GM15510 (cell line): ENCODE results near the gene MTERF4.

ENCODE experiments used
- POLR2A ChIP-seq: IDR thresholded peaks from 3 replicates; pipeline ENCODE4 v1.6.1; 2011; ENCODE audit warnings: borderline replicate concordance; ENCODE audit not compliant: insufficient read length; ENCODE audit errors: extremely low read depth

The MTERF4 gene

DNA sequence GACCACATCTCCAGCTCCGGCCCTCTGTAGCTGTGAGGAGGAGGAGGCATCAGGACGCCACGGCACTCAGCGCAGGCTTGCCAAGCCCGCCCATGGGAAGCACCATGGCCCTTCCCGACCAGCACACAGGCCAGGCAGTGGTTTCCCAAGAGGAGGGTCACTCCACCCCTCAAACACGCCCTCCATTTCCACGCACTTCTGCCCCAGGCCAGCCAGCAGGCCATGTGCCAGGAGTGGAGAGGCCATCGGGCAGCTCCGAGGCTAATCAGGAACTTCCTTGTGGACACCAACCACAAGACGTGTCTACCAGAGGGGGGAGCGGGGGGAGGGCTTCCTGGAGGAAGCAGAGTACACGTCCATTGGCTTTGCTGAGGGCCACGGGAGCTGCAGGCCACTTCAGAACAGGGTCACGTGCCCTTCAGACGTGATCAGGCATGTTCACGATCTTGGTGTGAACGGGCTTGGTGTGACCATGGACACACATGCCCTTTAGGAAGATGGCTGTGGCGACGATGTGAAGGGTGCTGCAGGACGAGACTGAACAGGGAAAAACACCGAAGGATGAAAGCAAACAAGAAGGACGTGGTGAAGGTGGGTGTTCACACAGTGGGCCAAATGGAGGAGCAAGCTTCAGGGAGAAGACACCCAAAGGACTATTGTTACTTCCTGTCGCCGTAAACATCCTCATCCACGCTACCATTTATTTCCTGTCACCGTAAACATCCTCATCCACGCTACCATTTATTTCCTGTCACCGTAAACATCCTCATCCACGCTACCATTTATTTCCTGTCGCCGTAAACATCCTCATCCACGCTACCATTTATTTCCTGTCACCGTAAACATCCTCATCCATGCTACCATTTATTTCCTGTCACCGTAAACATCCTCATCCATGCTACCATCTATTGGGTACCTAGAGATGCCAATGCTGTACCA, 6.5 kb upstream of the MTERF4 start:
- no peak for TF ChIP-seq POLR2A

DNA sequence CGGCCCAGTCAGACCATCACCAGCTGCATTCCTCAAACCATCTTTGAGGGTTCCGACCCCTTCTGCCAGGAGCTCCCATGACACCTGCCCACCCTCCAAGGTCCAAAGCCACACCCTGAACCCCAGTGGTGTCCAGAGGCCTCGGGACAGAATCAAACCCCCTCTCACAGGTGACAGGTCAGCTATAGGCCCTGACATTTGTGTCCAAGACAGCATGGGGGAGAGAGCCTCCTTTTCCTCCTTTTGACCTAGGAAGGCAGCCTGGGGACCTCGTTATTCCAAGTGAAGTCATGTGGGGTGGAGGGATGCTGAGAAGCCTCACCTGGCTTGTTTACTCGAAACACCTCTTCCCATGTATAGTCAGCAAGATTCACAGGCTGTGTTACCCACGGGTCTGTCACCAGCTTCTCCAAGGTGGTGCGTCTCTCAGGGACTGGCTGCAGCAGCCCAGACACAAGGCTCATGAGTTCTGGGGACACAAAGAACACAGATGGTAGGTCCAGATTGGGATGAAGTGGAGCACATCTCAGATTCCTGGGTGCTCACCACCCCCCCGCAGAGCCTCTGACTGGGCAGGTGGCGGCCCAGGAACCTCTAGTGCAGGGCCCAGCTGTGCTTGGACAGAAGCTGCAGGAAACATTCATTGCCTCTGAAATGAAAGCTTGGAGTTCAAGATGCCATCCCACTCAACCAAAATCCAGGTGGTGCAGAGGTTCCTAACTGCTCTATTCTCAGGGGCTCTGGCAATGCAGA, 5.1 kb upstream of the MTERF4 start:
- TF ChIP-seq POLR2A, result no peak

DNA sequence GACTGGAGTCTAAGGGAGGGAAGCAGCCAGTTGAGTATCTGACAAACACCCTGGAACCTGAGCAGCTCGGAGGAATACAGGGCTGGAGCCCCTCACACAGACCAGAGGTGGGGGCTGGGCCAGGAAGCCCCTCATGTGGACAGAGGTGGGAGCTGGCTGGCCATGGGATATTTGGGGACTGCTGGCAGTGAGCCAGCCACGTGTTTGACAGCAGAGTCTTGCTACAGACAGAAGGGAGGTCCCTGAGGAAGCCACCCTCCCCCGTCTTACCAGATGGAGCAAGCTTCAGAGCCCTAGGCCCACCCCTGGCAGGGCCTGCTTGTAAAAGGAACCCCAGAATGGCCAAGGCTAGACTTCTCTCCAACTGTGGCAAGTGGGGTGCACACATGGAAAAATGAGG, 3.6 kb upstream of the MTERF4 start:
- TF ChIP-seq POLR2A, result no peak

DNA sequence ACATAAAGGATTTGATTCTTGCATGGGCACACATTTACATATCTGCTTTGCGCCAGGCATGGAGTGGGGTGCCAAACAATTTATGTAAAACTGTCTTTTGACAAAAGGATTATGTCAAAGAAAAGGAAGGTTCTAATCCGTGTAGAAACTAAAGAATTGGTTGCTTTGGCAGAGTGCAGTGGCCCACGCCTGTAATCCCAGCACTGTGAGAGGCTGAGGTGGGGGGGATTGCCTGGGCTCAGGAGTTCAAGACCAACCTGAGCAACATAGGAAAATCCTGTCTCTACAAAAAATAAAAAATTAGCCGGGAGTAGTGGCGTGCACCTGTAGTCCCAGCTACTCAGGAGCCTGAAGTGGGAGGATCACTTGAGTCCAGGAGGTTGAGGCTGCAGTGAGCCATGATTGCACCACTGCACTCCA, 1.1 kb upstream of the MTERF4 start:
- TF ChIP-seq POLR2A, result no peak

DNA sequence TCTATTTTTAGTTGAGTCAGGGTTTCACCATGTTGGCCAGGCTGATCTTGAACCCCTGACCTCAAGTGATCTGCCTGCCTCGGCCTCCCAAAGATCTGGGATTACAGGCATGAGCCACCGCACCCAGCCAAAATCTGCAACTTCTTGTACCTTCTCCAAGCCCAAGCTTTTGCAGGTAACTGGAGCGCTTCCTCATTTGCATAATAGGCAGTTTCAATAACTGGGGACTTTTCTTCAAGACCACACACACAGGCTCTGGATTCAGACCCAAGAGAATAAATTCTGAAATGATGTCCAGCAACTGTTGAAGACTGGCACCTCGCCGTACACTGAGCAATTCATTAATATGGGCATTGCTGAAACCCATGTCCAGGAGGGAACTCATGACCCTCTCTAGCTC, 2.8 kb downstream of the MTERF4 start:
- TF ChIP-seq POLR2A, result no peak

DNA sequence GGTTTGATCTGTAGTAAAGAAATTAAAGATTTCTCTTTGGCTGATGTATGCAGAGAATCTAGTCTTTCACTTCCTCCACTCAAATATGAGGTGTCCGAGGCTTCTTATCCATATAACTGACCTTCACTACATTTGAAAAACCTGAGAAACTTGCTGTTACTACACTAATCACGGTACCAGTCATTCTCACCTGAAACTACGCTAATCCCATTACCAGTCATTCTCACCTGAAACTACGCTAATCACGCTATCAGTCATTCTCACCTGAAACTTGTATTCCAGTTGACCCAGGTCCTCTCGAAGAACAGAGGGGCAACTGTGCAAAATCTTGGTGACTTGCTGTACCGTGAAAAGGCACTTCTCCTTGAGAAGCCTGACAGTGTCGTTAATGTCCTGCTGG, 5.1 kb downstream of the MTERF4 start:
- TF ChIP-seq POLR2A, result no peak

DNA sequence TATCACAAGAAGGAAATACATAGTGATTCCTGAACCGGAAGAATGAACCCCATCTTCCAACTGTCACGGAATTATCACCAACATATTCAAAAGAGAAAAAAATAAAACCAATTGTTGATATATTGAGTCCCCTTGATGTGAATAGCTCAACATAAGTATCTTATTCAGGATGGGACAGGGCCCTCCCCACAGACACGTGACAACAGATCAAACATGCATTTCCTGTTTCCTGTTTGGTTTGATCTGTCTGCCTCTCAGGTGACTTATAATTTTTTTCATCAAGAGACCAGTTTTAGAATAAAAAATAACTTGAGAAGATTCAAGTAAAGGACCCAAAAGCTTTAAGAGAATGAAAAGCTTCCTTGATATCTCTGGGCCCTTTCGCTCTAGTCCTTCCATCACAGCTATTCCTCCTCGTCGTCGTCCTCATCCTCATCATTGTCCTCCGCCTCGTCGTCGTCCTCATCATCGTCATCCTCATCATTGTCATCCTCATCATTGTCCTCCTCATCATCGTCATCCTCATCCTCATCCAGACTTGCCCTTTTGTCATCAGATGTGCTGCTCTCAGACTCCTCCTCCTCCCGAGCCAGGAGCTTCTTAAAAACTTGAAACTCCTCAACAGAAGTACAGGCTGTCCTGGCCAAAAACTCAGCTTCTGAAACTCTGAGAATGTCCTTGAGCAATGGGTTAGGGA, 6.3 kb downstream of the MTERF4 start:
- TF ChIP-seq POLR2A, result no peak

DNA sequence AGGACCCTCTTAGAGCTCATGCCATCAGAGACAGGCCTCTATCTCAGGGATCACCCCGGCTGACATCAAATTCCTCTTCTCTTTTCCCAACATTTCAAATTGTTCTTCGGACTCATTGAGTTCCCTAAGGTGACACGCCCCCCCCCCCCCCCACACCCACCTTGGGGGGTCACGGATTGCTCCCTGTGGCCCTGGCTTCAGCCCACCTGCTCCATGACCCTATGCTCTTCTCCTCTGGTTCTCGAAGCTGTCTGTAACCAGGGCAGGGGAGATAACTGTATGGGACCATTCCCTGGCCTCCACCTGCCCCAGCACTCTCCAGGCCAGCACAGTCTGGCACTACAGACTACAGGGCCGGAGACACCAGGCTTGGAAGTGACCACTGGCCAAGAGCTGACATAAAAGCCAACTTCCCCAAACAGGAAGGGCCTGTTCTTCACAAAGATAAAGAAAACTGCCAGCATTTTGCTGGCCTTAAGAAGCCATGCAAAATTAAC, 7.1 kb downstream of the MTERF4 start:
- no peak for TF ChIP-seq POLR2A

DNA sequence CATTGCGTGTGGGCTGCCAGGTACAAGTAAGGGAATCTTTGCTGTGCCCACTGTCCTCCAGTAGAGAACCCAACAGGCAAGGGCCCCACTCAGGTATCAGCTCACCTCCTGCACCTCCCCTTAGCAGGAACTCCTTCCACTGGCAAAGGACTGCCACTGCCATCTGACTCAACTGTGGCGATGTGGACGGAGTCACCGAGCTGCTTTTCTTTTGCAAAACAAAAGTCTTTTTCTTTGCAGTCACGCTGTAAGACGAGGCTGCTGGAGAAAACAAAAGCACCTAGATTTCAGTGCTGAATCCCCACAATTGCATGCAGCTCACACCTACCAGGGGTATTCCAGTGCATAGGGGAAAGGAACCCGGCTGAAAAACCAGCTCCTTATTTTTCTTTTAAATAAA, 7.9 kb downstream of the MTERF4 start:
- no peak for TF ChIP-seq POLR2A

DNA sequence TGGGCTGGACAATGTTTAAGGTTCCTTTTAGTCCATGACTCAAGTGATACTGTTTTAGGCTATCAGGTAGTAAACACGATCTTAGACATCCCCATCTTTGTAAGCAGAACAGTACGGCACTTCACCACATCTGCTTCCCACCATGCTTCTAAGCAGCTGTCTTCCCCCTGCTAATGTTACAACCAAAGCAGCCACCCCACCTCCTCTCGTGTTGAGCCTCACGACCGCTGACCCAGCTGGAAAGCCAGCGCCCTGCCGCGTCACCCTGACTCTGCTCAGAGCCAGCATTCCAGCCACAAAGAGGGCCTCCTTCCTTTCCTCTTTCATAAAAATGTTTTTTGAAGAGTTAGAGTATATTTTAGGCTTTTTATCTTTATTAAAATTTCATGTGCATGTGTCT, 9.4 kb downstream of the MTERF4 start:
- TF ChIP-seq POLR2A, result no peak

DNA sequence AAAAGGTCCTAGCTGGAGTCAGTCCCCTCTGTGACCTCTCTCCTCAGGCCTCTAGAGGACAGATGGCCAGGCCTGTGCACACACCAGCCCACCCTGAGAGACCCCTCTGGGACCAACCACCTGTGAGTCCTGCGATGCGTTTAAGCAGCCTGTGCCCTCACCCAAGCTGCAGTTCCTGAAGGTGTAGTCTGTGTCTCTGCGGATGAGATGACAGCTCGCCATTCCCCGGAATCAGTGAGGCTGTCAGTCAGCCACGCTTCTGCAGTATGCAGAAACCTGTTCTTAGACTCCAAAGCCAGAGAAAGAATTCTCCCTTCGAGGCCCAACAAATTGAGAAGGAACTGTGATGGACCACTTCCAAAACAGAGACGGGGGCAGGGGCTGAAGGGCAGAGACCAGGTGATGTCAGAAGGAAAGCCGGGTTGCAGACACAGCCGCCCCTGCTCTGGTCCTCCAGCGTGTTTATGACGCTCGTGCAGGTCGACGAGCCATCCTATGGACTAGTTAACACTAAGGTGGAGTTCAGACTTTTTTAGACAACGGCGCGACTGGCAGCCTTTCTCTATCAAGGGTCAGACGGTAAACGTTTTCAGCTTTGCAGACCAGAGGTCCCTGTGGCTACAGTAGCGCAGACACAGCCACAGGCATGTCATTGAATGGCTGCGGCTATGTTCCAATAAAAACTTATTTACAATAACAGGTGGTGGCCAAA, 10.2 kb downstream of the MTERF4 start:
- no peak for TF ChIP-seq POLR2A

DNA sequence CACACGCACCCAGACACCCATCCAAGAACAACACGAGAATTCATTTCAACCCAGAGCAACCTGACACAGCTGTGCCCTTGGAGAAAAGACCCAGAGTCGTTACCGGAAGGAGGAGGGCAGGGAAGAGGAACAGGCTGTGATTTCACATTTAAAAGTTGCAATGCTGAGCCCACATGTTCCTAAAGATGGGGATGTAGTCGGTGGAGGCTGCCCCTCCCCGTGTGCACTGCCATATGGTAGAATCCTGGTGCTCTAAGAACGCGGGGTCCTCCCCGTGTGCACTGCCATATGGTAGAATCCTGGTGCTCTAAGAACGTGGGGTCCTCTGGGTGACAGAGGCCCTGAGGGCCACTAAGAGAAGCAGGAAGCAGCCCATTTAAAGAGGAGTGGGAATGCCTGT, 10.9 kb downstream of the MTERF4 start:
- TF ChIP-seq POLR2A, result no peak

DNA sequence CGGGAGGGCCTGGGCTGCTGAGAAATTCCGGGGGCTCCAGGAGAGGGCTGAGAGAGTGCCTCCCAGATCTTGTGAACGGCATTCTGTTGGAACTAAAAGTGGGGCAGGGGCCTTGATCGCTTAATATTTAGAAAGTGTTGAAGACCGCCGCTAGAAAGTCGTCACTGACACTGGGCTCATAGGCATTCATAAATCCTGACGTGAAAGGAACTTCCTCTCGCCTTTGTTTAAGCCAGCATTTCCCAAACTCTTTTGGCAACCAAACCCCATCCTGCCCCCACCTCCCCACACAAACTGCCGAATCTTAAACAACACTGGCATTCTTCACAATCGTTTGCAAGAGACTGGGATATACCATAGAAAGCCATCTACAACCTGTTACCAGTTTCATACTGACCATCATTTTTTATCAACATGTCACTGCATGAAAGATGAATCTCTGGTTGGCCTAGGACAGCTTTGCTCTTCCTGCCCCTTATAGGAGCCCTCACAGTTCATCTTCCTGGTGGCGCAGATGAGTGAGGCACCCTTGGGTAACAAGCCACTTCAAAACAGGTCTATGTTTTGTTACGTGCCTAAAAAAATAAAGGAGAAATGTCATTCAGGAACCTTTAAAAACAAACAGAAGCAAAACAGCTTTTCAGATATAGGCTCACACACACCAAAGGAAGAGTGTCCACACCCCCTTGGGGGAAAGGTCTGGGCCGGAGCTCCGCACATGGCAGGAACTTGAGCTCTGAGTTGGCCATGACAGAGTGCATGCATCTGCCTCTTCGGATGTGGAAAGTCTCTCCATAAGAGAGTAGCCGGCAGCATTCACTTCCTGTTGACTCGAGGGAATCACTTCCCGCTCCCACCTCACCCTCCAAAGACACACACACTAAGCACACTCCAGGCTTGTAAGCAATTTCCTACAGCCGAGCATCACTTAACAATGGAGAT, 13.0 kb downstream of the MTERF4 start:
- no peak for TF ChIP-seq POLR2A
